AG09319 (cell line): ENCODE data around the gene LGI4.

ENCODE experiments used
- DNase-seq: peaks from one replicate; pipeline ENCODE4 v3.0.0-alpha.2; 2010; ENCODE audit warnings: low read depth; ENCODE audit errors: extremely low read depth
- TF ChIP-seq, protein P1 (sequence below): IDR thresholded peaks from 2 replicates; pipeline ENCODE4 v1.5.1; 2011; ENCODE audit warnings: low read depth, mild to moderate bottlenecking, inconsistent platforms, low read length, moderate library complexity

The LGI4 gene

DNA sequence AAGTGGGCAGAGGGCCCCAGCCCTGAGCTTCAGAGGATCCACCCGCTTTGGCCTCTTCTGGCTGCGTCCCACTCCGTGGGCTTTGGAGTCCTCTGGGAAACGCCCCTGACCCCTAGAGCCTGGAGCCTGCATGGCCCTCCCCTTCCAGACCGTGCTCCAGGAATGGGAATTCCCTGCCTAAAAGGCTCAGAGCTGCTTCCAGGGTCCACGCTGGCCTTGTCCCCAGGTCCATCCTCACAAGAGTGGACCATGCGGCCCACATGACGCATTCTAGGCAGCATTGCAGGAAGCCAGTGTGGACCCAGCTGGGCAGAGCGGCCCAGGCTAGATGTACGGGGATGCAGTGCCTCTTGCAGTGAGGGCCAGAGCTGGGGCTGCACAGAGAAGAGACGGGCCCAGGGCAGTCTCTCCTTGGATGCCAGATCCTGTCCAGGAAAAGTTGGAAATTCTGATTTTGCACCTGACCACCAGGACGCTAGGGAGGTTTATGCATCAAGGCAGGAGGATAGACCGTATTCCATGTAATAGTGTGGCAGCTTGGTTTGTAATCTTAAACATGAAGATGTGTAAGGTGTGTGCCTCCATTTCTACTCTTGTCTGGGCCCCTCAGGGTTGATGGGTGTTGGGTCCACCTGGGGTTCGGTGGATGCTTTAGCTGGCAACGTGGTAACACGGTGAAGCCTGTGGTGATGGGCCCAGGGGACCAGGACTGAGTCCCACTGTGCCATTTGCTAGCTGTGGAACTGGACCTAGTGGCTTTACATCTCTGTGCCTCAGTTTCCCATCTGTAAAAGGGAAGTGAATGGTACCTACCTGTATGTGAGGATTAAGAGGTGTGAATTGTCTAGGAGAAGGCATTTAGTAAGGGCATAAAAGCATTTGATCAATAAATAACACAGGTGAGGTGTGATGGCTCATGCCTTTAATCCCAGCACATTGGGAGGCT, 34.0 kb downstream of the LGI4 start:
- DNase-seq: no peak

DNA sequence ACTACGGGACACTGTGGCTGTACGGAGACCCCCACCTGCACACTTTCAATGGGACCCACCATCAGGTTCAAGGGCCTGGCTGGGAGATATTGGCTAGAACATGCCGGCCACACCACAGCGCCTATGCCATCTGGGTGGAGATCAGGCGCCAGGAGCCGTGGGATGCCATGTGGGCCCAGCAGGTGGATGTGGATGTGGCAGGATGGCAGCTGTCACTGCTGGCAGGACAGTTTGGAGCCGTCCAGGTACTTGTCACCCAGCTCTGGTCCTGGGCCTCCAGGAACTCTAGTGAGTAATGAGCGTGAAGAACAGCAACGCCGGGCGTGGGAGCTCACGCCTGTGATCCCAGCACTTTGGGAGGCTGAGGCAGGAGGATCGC, 35.0 kb downstream of the LGI4 start:
- DNase-seq: no peak
- TF ChIP-seq, protein P1, sequence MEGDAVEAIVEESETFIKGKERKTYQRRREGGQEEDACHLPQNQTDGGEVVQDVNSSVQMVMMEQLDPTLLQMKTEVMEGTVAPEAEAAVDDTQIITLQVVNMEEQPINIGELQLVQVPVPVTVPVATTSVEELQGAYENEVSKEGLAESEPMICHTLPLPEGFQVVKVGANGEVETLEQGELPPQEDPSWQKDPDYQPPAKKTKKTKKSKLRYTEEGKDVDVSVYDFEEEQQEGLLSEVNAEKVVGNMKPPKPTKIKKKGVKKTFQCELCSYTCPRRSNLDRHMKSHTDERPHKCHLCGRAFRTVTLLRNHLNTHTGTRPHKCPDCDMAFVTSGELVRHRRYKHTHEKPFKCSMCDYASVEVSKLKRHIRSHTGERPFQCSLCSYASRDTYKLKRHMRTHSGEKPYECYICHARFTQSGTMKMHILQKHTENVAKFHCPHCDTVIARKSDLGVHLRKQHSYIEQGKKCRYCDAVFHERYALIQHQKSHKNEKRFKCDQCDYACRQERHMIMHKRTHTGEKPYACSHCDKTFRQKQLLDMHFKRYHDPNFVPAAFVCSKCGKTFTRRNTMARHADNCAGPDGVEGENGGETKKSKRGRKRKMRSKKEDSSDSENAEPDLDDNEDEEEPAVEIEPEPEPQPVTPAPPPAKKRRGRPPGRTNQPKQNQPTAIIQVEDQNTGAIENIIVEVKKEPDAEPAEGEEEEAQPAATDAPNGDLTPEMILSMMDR: no peak

More for the DNA sequence above, 34.0 kb downstream of the LGI4 start:
- TF ChIP-seq, protein P1: no peak

DNA sequence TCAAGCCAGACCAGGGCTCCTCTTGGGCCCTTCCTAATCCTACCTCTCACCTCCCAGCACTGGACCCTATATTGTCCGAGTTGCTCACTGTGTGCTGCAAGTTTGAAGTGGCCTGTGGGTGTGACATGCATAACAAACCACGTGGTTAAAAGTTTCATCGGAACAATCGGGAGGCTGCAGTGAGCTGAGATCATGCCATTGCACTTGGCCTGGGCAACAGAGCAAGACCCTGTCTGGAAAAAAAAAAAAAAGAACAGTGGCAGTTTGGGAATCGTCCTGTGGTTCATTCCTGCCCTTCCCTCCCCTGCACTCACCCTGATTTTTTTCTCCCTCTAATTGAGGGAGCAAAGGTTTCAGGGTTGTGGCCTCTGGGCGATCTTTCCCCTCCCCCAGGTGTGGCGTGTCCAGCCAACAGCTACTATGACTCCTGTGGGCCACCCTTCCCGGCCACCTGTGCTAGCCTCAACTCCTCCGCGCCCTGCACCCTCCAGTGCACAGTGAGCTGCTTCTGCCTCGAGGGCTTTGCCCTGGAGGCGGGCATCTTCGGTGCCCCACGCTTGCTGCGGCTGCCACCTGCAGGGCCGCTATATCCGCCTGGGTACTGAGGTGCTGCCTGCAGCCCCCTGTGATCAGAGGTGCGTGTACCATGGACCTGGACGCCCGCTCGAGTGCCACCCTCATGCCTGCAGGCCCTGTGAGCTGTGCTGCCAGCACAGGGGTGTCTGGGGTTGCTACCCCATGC, 35.5 kb downstream of the LGI4 start:
- TF ChIP-seq, protein P1: no peak
- no peak for DNase-seq

DNA sequence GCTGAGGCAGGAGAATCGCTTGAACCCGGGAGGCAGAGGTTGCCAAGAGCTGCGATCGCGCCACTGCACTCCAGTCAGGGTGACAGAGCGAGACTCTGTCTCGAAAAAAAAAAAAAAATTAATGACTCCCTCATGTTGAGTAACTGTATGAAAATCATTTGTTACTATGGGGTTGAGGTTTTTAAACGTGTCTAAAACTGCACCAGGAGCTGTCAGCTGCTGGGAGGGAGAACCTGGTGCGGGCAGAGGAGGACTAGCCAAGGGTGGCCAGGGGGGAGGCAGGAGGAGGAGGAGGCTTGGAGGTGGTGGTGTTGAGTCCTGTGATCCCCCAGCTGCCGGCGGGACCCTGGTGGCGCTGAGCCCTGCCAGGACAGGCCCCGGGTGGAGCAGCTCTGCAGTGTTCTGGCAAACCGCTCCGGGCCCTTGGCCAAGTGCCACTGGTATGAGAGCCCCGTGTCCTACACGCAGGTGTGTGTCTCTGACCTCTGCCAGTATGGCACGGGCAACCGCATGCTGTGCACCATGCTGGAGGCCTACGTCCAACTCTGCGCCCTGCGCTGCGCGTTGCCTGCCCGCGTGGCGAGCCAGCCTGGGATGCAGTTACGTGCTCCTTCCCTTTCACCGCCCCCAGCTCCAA, 36.3 kb downstream of the LGI4 start:
- DNase-seq: no peak
- TF ChIP-seq, protein P1: no peak

DNA sequence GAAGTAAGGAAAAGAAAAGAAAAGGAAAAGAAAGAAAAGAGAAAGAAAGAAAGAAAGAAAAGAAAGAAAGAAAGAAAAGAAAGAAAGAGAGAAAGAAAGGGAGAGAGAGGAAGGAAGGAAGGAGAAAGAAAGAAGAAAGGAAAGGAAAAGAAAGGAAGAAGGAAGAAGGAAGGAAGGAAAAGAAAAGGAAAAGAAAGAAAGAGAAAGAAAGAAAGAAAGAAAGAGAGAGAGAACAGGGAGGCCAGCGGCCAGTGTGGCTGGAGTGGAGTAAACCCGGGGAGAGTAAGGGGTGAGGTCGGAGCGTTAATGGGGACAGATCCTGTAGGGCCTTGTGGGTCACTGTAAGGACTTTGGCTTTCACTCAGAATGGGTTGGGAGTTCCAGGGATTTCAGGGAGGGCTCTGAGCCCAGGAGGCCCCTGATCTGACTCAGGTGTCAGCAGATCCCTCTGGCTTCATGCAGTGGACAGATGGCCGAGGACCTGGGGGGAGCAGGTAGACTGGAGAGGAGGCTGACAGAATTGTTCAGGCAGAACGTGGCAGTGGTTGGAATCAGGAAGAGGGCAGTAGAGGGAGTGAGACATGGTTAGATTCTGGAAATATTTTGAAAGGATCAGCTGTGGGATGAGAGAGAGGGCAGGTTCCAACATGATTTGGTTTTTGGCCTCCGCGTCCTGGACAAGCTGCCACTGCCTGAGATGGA, 39.0 kb downstream of the LGI4 start:
- no peak for DNase-seq
- TF ChIP-seq, protein P1: no peak

DNA sequence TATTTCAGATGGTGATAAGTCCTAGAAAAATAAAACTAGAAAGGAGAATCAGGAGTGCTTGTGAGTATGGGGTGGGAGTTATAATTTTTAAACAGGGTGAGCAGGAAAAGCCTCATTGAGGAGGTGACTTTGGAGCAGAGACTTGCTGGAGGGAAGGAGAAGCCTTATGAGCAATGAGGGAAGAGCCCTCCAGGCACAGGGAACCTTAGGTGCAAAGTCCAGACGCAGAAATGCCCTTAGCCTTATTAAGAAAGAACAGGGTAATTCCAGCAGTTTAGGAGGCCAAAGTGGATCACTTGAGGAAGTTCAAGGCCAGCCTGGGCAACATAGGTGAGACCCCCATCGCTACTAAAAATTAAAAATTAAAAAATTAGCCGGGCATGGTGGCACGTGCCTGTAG, 40.2 kb downstream of the LGI4 start:
- DNase-seq: no peak
- TF ChIP-seq, protein P1: no peak
